Stimulated activated CD4-positive, alpha-beta T cell treated with anti-CD3 and anti-CD28 coated beads, TNF-alpha, amount 100 ng/mL, for 4 hours (primary cell): ENCODE results near the gene ZNF212.

ENCODE experiments used
- DNase-seq, 3 experiments: peaks; one replicate each; pipeline ENCODE4 v3.0.0-alpha.2; 2020; ENCODE audit warnings: low read depth in 3 of 3

Gene ZNF212

DNA sequence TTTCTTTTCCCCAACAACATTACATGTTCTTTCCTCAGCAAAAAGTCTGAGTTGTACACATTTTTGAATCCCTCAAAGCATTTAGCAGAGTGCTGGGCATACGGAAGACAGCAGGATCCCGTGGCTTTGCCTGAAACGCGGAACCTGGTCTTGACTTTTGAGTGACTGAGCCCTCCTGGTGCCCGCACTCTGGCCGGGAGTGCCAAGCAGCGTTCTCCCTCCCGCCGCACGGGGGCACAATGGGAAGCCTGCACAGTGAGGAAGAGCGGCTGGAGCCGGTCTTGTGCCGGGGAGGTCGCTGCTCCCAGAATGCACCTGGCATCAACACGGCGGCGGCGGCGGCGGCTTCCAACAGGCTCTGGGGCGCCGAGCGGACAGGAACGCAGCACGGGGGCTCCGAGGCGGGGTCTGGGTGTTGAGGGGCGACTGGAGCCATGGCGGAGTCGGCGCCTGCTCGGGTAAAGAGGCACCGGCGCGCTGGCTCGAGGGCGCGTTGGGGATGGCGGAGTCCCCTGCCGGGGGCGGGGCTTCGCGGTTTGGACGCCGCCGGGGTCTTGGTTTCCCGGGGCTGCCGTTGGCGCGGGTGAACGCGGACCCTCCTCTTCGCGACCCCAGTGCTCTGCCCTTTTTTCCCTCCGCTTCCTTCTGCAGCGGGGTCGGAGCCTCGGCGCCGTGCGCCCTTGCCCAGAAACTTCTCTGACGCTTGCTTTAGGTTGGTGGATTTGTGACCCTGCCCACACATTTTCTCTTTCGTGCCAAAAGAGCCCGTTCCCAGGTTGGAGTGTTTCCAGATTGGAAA, at the start of gene ZNF212:
Gene ZNF212 (plus strand): TSS at position 307 of the 799 bp plus-strand sequence. CDS start 128 bp downstream, at position 435.
- DNase-seq: peak; percentile 78 to 82 (median 81)

DNA sequence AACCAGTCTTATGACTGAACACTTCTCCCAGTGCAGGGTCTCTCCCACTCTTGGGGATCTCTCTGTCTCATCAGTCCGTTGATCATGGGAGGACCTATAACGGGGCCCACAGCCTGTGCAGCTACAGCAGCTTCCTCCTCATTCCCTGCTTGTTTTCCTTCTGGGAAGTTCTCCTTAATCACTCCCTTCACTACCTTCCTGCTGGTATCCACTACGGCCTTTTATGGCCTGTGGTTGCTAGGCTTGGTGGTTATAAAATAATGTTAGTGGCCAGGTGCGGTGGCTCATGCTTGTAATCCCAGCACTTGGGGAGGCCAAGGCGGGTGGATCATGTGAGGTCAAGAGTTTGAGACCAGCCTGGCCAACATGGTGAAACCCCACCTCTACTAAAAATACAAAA, 47.6 kb upstream of the ZNF212 start:
- no peak for DNase-seq

DNA sequence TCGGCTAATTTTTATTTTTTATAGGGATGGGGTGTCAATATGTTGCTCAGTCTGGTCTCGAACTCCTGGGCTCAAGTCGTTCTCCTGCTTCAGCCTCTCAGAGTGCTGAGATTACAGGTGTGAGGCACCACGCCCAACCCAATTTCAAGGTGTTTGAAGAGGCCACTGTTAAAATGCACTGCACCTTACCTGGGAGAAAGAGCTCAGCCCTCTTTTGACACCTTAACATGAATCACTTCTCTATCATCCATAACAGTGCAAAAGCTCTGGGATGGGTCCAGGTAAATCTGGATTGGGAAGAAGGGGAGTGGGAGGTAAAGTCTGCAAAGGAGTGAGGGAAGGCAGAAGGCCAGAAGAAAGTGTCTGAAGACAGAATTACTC, 44.7 kb upstream of the ZNF212 start:
- no peak for DNase-seq

DNA sequence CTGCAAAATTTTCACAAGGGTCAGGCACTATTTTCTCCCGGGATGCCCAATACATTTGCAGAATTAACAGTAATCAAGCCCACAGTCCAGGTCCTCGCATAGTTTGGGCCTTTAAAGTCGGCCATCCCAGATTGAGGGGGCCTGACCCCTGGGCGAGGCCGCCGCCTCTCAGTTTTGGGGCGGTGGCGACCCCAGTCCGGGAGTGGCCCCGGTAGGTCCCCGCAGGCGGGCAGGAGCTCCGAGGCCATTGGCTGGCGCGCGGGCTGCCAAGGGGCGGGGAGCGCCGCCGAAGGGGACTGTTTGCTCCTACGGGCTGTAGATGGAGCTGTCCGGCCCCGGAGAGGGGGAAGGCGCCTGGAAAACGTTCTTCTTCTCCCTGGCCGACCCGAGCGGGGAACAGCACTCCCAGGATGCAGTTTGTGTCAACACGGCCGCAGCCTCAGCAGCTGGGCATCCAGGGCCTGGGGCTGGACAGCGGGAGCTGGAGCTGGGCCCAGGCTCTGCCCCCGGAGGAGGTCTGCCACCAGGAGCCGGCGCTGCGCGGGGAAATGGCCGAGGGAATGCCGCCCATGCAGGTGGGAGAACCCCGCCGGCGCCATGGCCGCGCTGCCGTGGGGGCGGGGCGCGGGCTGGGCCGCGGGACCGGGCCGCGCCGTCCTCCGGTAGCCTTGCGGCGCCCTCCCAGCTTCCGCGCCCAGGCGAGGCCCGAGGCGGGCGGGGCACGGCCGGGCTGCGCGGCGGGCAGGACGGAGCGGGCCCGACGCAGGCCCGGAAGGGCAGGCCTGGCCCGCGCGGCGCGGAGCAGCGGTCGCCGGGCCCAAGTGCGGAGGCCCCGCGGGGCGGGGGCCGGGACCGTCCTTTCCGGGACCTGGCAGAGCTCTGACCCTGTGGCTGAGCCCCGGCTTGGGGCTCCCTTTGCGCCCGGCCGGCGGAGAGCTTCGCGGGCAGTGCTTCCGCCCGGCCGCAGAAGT, 44.0 kb upstream of the ZNF212 start, which contains the start of gene ZNF282:
Gene ZNF282 (plus strand): TSS at position 367 of the 971 bp plus-strand sequence. CDS start 44 bp downstream, at position 411.
- peak; percentile 32 to 52 (median 41) for DNase-seq

DNA sequence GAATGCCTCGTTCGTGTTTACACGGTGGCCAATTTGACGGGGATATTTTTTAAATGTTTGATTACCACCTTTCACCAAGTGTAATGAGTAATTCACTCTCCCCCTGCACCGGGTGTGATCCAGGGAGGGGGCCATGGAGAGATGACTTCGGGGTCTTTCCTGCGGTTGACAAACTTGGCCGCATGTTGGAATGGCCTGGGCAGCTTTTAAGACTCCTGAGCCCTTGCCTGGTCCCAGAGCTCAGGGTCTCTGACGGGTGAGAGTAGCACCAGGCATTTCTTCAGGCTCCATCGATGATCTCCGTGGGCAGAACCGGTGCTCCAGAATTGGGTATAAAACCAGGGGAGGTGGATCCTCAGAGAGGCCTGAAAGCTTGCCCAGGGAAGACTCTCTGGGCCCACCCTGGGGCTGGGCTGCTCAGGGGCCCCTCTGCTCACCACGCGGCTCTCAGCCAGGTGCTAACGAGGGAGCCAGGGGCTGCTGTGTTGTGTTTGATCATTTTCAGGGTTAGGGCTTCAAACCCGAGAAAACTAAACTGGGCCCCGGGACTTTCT, 43.2 kb upstream of the ZNF212 start:
- DNase-seq: no peak

DNA sequence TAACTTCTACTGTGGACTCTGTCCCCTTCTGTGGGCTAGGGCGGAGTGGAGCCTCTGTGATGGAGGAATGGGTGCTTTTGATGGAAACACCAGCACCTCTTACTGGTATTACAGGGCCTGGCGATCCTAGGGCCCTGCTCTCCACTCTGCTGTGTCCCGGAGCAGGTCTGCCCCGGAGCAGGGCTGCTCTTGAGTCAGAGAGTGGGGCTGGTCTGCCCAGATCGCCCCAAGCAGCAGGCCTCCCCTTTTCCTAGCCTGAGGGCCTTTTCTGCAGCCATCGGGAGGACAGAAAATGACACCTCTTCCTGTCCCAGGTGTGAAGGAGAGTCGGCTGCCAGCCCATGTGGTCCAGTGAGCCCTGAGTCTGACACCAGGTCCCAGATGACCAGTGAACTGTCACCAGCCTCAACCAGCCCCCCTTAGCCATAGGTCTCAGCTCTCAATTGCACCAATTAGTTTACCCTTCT, 42.7 kb upstream of the ZNF212 start:
- no peak for DNase-seq

DNA sequence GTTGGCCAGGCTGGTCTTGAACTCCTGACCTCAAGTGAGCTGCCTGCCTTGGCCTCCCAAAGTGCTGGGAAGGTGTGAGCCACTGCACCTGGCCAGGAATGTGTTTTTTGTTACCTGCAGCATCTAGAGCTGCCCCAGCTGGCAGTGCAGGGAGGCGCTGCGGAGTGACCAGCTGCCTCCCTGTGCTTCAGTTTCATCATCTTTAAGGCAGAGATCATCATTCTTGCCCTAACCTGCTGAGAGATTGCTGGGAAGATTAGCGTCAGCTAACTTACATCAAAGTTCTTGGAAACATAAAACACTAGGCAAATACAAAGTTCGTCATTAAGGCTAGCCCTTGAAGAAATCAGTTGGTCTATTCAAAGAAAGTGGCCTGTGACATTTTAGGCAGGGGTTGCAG, 41.8 kb upstream of the ZNF212 start:
- no peak for DNase-seq

DNA sequence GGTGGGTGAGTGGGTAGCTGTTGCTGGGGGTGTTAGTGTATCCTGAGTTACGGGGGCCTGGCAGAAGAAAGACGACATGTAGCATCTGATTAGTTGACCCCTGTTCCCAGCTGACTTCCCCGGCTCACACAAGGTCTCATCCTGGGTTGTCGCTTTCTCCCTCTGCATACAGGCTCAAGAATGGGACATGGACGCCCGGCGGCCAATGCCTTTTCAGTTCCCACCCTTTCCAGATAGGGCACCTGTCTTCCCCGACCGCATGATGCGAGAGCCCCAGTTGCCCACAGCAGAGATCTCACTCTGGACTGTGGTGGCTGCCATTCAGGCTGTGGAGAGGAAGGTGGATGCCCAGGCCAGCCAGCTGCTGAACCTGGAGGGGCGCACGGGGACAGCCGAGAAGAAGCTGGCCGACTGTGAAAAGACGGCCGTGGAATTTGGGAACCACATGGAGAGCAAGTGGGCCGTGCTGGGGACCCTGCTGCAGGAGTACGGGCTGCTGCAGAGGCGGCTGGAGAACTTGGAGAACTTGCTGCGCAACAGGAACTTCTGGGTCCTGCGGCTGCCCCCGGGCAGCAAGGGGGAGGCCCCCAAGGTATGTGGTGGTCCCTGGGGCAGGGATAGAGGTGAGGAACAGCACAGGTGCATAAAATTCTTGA, 41.2 kb upstream of the ZNF212 start:
- no peak for DNase-seq

DNA sequence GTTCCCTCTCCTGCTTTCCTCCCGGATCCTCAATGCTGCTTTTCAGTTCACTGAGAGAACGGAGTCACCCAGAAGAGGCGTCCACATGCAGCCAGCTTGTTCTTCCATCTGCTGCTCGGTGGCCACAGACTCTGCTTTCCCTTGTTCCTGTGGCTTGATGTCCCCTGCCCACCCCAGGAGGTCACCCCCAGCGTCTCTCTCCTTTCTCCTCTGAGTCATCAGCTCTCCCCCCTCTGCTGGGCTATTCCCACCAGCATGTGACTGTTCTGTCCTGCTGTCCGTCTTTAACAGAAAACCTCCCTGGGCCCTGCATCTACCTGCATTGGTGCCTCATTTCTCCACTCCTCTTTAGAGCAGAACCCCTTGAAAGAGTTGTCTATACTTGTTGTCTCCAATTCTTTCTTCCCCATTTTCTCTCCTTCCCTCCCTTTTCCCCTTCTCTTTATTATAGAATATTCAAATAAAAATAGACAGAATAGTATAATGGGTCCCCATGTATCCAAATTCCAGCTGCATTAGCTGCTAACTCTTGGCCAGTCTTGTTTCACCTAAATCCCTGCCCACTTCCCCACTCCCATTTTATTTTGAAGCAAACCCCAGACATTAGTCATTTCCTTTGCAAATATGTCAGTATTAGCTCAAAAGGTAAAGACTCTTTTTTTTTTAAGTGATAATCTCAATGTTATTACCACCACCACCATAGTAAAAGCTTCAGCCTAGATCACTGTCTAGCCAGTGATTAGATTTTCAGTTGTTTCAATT, 40.0 kb upstream of the ZNF212 start:
- no peak for DNase-seq

DNA sequence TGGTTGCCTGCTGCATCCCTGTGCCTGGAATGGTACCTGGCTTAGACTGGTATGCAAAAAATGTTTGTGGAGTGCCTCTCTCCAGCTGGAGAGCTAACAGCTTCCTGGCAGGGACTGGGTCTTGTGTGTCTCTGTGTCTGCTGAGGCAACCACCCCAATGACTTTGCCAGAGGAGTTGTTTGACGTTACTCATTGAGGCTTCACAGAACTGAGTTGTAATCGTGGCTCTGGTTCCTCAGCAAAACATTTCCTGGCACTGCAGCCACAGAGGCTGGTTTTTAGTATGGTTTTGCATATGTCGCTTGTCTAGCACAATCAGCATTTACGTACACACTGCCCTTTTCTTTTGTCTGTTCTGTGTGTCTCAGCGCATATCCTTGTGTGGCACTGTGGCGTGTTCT, 36.6 kb upstream of the ZNF212 start:
- DNase-seq: no peak

DNA sequence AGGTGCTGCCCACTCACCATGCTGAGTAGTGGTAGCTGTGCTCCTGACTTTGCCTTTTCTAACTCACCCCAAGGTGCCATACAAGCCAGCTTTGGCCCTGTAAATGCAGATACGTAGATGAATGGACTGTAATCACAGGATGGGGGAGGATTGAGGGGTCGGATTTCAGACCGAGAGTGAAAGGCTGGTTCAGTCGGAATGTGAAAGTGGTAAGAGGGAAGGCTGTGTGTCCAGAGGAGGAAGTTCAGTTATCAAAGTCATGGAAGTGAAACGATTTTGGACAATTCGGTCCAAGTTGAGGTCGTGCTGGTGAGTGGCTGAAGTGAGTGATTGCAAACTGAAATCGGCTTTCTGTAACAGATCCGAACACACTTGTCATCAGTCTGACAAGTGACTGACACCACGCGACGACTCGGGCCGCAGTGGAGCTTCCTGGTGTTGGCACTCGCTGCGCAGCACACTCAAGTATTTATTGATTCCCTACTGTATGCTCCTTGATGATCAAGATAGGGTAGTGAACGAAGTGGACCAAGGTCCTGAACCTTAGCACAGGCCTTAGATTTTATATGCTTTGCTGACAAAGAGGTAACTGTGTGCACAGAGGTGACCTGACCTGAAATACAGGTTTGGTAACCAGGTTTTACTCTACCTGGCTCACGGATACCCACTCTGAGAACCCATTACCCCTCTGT, 33.6 kb upstream of the ZNF212 start:
- no peak for DNase-seq

DNA sequence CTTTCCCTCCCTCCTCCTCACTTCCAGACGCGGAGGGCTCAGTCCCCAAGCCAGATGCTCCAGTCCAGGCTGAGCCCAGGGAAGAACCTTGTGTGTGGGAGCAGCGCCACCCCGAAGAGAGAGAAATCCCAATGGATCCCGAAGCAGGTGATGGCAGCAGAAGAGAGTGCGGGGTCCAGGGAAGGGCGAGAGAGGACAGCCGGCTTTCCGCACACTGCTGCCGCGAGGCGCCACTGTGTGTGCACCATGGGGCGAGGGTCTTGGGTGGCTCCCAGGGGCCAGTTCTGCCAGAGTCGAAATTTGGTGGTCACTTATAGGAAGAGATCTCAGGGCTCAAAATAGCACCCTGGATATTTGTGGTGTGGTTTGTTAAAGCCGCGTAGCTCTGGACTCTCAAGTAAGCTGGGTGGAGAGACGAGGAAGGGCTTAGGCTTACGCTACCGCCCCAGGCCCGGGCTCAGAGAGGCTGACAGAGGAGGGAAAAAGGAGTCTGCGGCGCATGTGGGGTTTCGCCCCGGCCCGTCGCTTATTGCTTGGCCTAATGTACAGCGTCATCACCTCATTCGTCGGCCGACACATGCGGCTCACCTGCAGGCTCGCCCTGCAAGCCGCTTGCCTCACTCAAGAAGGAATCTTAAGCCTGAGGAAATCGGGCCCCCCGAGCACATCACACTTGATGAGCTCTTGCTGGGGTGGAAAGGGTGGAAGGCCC, 32.0 kb upstream of the ZNF212 start:
- DNase-seq: no peak

DNA sequence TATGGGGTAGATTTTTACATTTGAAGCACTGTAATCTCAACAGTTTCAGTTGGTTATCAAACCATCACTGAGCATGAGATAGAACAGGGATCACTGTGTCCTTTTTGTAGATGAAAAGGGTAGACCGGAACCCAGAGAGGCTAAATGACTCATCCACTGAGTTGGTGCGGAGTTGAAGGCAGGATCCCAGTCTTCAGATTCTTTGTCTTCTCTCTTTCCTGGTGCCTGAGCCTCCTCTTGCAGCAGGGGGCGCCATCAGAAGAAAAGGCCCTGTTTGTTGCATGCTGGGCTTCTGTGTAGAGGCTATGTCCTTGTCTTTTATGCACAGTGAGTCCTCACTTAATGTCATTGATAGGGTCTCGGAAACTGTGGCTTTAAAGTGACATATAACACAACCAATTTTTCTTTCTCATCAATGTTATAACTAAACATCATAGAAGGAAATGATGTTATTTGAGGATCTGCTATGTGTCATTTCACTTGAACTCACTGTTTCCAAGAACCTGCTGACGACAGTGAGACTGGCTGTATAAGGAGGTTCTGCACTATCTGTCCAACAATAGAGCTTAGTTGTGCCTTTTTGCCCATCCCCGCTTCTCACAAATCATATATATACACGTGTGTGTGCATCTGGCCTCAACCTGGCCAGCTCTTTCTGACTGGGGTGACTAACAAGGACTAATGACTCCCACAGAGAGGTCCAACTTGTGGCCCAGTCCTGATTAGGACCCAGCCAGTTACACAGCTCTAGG, 29.8 kb upstream of the ZNF212 start:
- peak; percentile 37 to 55 (median 47) for DNase-seq

DNA sequence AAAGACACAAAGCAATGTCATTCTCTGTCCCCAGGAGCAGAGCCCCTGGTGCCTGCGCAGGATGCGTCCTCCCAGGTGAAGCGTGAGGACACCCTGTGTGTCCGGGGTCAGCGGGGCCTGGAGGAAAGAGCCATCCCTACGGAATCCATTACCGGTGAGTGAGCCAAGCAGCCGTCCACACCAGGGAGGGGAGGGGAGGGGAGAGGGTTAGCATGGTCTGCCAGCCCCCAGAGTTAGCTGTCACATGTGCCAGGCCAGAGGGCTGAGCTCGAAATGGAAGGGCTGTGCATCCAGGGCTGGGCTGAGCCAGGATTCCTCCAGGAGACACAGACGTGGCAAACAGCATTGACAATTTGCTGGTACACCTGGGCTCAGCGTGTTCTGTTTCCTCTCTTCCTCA, 28.9 kb upstream of the ZNF212 start:
- DNase-seq: no peak

DNA sequence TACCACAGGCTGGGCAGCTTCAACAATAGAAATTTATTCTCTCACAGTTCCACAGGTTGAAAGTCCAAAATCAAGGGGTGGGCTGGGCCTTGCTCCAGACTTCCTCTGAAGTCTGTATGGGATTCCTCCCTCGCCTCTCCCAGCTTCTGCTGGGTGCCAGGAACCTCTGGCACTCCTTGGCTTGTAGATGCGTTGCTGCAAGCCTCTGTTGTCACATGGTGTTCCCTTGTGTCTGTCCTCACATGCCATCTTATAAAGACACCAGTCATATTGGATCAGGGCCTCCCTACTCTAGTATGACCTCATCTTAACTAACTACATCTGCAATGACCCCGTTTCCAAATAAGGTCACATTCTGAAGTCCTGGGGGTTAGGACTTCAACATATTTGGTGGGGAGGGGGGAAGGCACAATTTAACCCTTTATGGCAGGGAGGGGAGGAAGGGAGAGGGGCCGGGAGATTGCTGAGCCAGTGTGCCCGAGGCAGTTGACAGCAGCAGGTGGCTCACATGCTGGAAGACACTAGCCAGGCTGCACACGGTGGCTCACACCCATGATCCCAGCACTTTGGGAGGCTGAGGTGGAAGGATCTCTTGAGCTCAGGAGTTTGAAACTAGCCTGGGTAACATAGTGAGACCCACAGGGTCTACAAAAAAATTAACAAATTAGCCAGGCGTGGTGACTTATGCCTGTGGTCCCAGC, 25.3 kb upstream of the ZNF212 start:
- DNase-seq: no peak

DNA sequence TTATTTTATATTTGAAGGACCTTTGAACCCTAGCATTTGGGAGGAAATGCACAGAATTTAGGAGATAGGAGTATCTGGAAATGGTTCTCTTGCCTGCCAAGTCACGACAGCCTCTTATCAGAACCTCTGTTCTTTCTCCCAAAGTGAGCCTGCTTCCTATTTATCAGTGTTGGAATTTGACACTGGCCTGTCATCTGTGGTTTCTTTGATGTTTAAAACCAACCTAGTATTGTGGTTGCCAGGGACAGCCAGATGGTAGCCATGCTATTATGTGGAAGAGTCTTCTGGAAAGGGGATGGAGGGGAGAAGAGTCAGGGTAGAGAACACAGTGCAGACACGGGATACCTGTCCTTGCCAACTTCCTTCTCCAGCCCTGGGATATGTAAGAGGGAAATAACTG, 23.0 kb upstream of the ZNF212 start:
- no peak for DNase-seq

DNA sequence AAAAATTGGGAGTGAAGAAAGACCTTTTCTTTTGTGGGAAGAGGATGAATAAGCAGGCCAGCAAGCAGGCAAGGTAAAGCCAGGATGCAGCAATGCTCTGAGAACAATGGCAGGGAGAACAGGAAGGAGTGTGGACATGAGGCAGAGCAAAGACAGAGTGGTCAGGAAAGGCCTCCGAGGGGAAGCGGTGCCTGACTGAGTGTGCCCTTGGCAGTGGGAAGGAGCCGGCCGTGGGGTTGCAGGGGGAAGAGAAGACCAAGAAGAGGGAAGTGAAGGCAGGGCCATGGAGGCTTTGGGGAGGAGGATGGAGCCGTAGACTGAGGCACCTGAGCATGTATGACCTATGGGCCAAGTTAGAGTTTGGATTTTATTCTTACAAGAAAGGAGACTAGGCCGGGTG, 21.9 kb upstream of the ZNF212 start:
- DNase-seq: no peak
